Measurements from ENCODE around the gene MS4A10.

MS4A10 gene

GRCh38 chr11:60782393-60783140 is 2.6 kb upstream of the MS4A10 start:
- Histone ChIP-seq H3K4me3 (ENCODE audit: low read length) (no peak overlapping the region), H3K9ac (ENCODE audit: low read length) (no peak overlapping the region), H3K27ac (ENCODE audit: low read depth, low read length) (no peak overlapping the region), H3K27me3 (ENCODE audit: control insufficient read depth, insufficient read depth, low read length) (no peaks in the 10 kb centered on the region), H3K4me1 (ENCODE audit: control insufficient read depth, insufficient read depth, low read length) (no peaks in the 10 kb centered on the region), H3K36me3 (ENCODE audit: control insufficient read depth, insufficient read depth, low read length) (no peaks in the 10 kb centered on the region)

- H3K27ac ChIP-seq (ENCODE audit: low read depth, low read length) = no peak overlapping the region
- H3K4me3 ChIP-seq (ENCODE audit: low read length) = no peak overlapping the region
- H3K36me3 ChIP-seq (ENCODE audit: control insufficient read depth, insufficient read depth, low read length) = no peaks in the 10 kb centered on the region
- H3K9ac ChIP-seq (ENCODE audit: low read length) = no peak overlapping the region
- no peaks in the 10 kb centered on the region for H3K4me1 ChIP-seq (ENCODE audit: control insufficient read depth, insufficient read depth, low read length)
- no peaks in the 10 kb centered on the region for H3K27me3 ChIP-seq (ENCODE audit: control insufficient read depth, insufficient read depth, low read length)
Observed at GRCh38 chr11:60783141-60783484, 2.0 kb upstream of the MS4A10 start.

- Histone ChIP-seq H3K27ac (ENCODE audit: low read depth, low read length) (no peak overlapping the region), H3K36me3 (ENCODE audit: control insufficient read depth, insufficient read depth, low read length) (no peaks in the 10 kb centered on the region), H3K9ac (ENCODE audit: low read length) (no peak overlapping the region), H3K4me3 (ENCODE audit: low read length) (no peak overlapping the region), H3K4me1 (ENCODE audit: control insufficient read depth, insufficient read depth, low read length) (no peaks in the 10 kb centered on the region), H3K27me3 (ENCODE audit: control insufficient read depth, insufficient read depth, low read length) (no peaks in the 10 kb centered on the region)
Observed at GRCh38 chr11:60783911-60784310, 1.2 kb upstream of the MS4A10 start.

- H3K4me3 ChIP-seq (ENCODE audit: low read length) = no peak overlapping the region
- no peaks in the 10 kb centered on the region for H3K36me3 ChIP-seq (ENCODE audit: control insufficient read depth, insufficient read depth, low read length)
- H3K9ac ChIP-seq (ENCODE audit: low read length) = no peak overlapping the region
- no peaks in the 10 kb centered on the region for H3K27me3 ChIP-seq (ENCODE audit: control insufficient read depth, insufficient read depth, low read length)
- H3K27ac ChIP-seq (ENCODE audit: low read depth, low read length) = no peak overlapping the region
- no peaks in the 10 kb centered on the region for H3K4me1 ChIP-seq (ENCODE audit: control insufficient read depth, insufficient read depth, low read length)
Observed at GRCh38 chr11:60785806-60786361, 751 bp downstream of the MS4A10 start.

GRCh38 chr11:60786811-60787567 is 1.9 kb downstream of the MS4A10 start:
- H3K36me3 ChIP-seq (ENCODE audit: control insufficient read depth, insufficient read depth, low read length) = no peaks in the 10 kb centered on the region
- no peaks in the 10 kb centered on the region for H3K4me1 ChIP-seq (ENCODE audit: control insufficient read depth, insufficient read depth, low read length)
- no peak overlapping the region for H3K27ac ChIP-seq (ENCODE audit: low read depth, low read length)
- no peak overlapping the region for H3K9ac ChIP-seq (ENCODE audit: low read length)
- no peak overlapping the region for H3K4me3 ChIP-seq (ENCODE audit: low read length)
- no peaks in the 10 kb centered on the region for H3K27me3 ChIP-seq (ENCODE audit: control insufficient read depth, insufficient read depth, low read length)

- Histone ChIP-seq H3K9ac (ENCODE audit: low read length) (no peak overlapping the region), H3K4me3 (ENCODE audit: low read length) (no peak overlapping the region), H3K36me3 (ENCODE audit: control insufficient read depth, insufficient read depth, low read length) (no peaks in the 10 kb centered on the region), H3K4me1 (ENCODE audit: control insufficient read depth, insufficient read depth, low read length) (no peaks in the 10 kb centered on the region), H3K27ac (ENCODE audit: low read depth, low read length) (no peak overlapping the region), H3K27me3 (ENCODE audit: control insufficient read depth, insufficient read depth, low read length) (no peaks in the 10 kb centered on the region)
Observed at GRCh38 chr11:60788401-60789125, 3.4 kb downstream of the MS4A10 start.

GRCh38 chr11:60790726-60791125 is 5.6 kb downstream of the MS4A10 start:
- Histone ChIP-seq H3K4me3 (ENCODE audit: low read length) (no peak overlapping the region), H3K9ac (ENCODE audit: low read length) (no peak overlapping the region), H3K36me3 (ENCODE audit: control insufficient read depth, insufficient read depth, low read length) (no peaks in the 10 kb centered on the region), H3K27me3 (ENCODE audit: control insufficient read depth, insufficient read depth, low read length) (no peaks in the 10 kb centered on the region), H3K27ac (ENCODE audit: low read depth, low read length) (no peak overlapping the region), H3K4me1 (ENCODE audit: control insufficient read depth, insufficient read depth, low read length) (no peaks in the 10 kb centered on the region)

- H3K4me1 ChIP-seq (ENCODE audit: control insufficient read depth, insufficient read depth, low read length) = no peaks in the 10 kb centered on the region
- H3K27me3 ChIP-seq (ENCODE audit: control insufficient read depth, insufficient read depth, low read length) = no peaks in the 10 kb centered on the region
- H3K36me3 ChIP-seq (ENCODE audit: control insufficient read depth, insufficient read depth, low read length) = no peaks in the 10 kb centered on the region
- H3K27ac ChIP-seq (ENCODE audit: low read depth, low read length) = no peak overlapping the region
- no peak overlapping the region for H3K9ac ChIP-seq (ENCODE audit: low read length)
- no peak overlapping the region for H3K4me3 ChIP-seq (ENCODE audit: low read length)
Observed at GRCh38 chr11:60791153-60791933, 6.2 kb downstream of the MS4A10 start.

GRCh38 chr11:60792521-60792920 is 7.4 kb downstream of the MS4A10 start:
- no peaks in the 10 kb centered on the region for H3K36me3 ChIP-seq (ENCODE audit: control insufficient read depth, insufficient read depth, low read length)
- no peak overlapping the region for H3K9ac ChIP-seq (ENCODE audit: low read length)
- H3K27me3 ChIP-seq (ENCODE audit: control insufficient read depth, insufficient read depth, low read length) = no peaks in the 10 kb centered on the region
- no peaks in the 10 kb centered on the region for H3K4me1 ChIP-seq (ENCODE audit: control insufficient read depth, insufficient read depth, low read length)
- H3K4me3 ChIP-seq (ENCODE audit: low read length) = no peak overlapping the region
- H3K27ac ChIP-seq (ENCODE audit: low read depth, low read length) = no peak overlapping the region

GRCh38 chr11:60795291-60795690 is 10.2 kb downstream of the MS4A10 start:
- Histone ChIP-seq H3K4me1 (ENCODE audit: control insufficient read depth, insufficient read depth, low read length) (no peaks in the 10 kb centered on the region), H3K9ac (ENCODE audit: low read length) (no peak overlapping the region), H3K27me3 (ENCODE audit: control insufficient read depth, insufficient read depth, low read length) (no peaks in the 10 kb centered on the region), H3K36me3 (ENCODE audit: control insufficient read depth, insufficient read depth, low read length) (no peaks in the 10 kb centered on the region), H3K27ac (ENCODE audit: low read depth, low read length) (no peak overlapping the region), H3K4me3 (ENCODE audit: low read length) (no peak overlapping the region)

GRCh38 chr11:60797846-60798630 is 12.9 kb downstream of the MS4A10 start:
- no peaks in the 10 kb centered on the region for H3K27me3 ChIP-seq (ENCODE audit: control insufficient read depth, insufficient read depth, low read length)
- no peaks in the 10 kb centered on the region for H3K36me3 ChIP-seq (ENCODE audit: control insufficient read depth, insufficient read depth, low read length)
- H3K27ac ChIP-seq (ENCODE audit: low read depth, low read length) = no peak overlapping the region
- H3K4me3 ChIP-seq (ENCODE audit: low read length) = no peak overlapping the region
- no peak overlapping the region for H3K9ac ChIP-seq (ENCODE audit: low read length)
- H3K4me1 ChIP-seq (ENCODE audit: control insufficient read depth, insufficient read depth, low read length) = no peaks in the 10 kb centered on the region
